Activated CD4-positive, CD25-positive, alpha-beta regulatory T cell treated with anti-CD3 and anti-CD28 coated beads, Interleukin-2, amount 50 U/mL, for 24 hours (primary cell): ENCODE measurements around the gene IRS2.

ENCODE experiments used
- ATAC-seq, 2 donors: fragments of 150-1000 bp; cut with Tn5 transposase; one replicate each; pipeline ENCODE4 v1.10.0; 2021; ENCODE audit warnings: mild to moderate bottlenecking in 1 of 2, moderate library complexity in 1 of 2

The IRS2 gene

DNA sequence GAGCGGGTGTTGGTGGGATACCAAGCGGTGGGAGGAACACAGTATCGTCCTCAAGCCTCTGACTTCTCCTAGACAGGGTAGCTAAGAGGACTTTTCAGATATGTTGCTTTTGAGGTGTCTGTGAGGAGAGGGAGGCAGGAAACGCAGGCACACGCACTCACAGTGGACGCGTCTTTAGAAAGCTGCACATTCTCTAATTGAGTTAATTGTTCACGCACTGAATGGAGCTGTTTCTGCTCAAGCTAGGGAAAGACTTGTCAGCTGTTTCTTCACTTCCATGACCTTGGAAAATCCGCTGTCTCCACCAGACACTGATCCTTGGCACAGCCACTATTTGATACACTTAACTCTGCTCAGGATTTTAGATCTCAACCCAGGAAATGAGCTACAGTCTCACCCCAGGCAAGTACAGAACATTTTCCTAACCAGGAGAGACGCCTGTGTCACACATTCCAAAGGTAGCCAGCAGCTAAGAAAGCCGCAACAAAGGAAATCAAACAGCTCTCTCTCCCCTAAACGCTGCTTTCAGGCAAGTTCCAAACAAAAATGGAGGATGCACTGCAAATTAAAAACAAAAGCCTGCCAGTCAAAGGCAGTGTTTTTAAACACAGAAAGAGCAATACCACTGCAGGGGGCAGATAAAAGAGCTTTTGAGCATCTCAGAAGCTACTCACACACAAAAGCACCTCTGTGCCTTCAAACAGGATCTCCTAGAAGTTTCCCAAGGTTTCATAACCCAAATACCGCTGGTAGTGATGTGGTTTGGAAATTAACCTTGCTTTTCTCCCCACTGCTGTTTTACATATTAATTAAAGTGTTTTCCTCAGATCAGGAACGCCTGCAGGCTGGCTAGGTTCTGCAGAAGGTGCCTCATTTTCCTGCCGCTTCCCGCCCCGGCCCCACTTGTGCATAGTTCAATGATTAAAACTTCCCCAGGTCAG, 57.3 kb downstream of the IRS2 start:
- ATAC-seq: no peak

DNA sequence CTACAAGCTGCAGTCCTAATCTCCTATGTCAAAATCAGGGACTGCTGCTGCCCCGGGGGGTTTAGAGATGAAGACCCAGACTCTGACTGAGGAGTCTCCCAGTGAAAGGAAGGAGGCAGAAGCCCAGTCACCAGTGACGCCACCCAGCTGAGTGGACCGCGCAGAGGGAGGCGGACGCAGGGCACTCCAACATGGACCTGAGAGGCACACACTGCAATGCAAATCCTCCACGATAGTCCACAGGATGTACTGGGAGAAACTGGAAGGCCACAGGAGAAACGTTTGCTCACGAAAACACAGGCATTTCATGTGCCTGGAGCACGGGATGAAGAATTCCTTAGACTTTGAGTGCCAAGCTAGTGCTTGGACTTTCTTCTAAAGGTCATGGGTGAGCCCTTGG, 58.3 kb downstream of the IRS2 start:
- no peak for ATAC-seq

DNA sequence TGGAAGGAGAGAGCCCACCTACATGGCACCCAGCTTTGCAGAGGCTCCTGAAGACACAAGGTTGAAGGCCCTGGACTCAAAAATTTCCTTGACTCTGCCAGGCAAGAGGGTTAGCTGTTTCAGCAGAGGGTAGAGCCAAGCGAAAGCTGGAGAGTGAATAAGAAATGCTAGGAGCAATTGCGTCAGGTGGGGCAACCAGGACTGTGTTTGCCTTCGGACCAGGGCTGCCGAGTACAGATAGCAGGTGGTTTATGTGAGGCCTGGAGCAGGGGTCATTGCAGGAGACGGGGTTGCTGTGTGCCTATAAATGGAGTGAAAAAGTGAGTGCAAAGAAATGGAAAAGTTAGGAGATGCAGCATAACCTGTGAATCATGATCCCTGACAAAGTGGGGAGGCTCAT, 59.1 kb downstream of the IRS2 start:
- ATAC-seq: no peak

DNA sequence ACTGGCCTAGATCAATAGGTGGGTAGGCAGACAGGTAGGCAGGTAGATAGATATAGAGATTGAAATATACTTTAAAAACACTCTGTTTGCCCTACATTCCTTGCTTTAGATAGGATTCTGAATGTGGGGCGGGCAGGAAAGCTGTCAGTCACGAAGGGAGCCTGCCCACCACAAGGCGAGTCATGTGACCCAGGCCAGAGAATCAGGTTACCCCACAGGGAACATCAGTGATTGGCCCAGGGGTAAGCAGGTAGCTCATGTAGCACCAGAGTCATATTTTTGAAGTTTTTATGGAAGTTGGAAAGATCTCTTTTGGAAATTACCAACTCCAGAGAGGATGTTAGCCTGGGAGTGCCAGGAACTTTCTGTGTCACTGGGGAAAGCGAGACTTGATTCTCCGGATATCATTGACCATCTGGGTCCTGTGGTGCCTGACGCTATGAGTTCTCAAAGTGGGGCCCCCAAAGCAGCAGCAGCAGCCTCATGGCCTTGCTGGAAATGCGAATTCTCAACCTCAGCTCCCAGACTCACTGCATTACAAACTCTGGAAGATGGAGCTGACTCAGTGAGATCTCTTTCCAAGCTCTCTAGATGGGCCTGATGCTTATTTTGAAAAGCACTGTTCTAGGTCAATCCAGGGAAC, 60.3 kb downstream of the IRS2 start:
- no peak for ATAC-seq

DNA sequence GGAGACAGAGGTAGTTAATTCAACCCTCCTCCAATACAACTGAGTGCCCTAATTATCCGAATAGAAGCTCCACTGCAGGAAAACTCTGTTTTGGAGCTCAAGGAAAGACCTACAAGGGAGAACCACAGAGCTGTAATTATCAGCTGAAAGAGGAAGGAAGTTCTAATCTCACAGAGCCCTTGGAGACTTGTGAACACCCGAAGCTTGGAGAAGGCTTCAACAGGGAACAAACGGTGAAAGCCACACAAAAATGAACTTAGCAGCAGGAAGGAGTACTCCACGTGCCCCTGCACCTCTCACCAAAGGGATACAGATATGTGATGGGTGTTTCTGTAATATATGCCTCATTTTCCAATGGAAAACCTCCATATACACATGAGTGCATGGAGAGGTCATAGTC, 61.1 kb downstream of the IRS2 start:
- ATAC-seq: no peak

DNA sequence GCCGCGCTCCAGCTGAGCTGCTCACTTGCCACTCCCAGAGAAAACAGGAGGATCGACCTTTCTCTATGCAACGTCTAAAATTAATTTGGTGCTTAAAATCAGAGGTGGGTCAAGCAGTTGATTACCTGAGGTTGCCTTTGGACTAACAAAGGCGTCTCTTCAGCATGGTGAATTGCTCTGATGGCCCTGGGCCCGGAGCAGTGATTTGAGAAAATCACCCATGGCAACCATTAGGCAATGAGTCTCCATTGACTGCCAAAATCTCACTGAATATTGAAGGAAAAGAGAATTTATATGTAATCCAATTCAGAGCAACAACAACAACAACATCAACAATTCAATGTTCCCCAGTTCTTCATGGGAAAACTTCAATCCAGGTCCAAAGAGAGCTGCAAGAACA, 61.8 kb downstream of the IRS2 start:
- ATAC-seq: no peak

DNA sequence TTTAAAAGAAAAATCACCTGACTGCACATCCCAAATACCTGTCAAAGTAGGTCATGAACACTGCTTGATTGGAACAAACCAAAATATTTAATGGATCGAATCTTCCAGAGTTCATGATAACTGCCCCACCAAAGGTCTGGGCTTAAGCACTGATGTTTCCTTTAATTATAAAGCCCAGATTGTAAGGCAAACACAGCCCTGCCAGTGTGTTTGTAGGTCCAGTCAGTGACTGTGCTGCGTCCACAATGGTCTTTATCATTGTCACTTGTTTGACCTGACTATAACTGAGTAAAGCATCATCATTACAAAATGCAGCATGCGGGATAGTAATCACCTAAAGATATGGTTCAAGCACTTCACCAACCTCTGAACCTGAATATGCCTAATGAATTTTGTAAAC, 63.3 kb downstream of the IRS2 start:
- ATAC-seq: no peak

DNA sequence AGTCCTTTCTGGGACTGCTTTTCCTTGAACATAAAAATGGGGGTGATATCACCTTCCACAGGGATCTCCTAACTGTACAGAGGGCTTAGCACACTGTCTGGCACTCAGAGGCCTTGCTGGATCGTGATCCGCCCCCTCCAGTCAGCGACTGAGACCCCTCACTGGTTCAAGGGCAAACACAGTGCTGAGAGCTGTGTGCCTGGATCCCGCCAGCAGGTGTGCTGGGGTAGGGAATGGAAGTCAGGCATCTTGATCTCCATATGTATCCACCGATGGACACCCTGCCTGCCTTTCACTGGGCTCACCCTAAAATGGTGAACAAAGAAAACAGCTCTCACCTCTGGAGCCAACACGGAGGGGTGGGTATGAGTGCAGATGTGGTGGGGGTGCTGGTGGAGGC, 64.3 kb downstream of the IRS2 start:
- no peak for ATAC-seq

DNA sequence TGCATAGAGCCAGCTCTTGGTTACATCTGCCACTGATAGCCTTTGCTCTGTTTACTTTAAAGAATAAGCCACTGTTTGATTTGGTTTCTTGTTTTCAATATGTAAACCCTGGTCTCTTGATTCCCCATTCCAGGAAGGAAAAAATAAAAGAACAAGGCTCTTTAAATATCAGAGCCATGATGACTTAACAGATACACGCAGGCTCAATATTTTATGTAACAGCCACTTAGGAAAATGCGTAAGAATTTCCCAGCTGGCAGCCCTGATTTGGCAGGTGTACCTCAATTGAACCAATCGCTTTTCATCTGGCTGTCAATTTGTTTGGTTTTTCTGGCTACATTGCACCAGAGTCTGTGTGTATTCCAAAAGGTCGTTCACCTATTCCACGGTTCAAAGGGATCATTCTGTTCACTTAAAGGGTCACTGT, 65.6 kb downstream of the IRS2 start:
- ATAC-seq: no peak

DNA sequence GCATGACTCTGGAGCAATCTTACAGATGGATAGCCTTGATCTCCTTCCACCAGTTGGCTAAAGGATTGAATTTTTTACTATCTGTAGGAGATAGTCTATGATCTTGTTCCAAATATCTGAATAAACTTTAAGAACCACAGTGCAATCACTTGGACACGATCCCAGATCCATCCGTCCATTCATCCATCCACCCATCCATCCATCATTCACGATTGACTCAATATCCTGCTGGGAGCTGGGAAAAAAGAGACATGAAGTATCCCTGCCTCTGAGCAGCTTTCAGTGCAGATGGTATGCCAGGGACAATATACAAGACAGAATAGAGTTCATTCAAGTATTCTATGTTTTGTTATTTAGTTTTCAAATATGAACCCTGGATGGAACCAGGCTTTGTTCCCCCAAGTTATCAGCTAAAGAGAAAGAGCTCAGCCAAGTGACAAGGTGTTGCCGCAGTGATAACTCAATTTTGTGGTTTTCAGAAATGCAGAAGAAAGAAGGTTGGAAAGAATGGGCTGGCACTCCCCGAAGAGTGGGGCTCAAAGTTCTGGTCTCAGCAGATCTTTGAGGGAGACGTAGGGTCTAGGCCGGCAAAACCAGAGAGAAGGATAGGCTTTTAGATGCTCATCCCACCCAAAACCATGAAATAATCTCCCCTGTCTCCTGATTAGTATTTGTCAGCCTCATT, 66.3 kb downstream of the IRS2 start:
- ATAC-seq: no peak

DNA sequence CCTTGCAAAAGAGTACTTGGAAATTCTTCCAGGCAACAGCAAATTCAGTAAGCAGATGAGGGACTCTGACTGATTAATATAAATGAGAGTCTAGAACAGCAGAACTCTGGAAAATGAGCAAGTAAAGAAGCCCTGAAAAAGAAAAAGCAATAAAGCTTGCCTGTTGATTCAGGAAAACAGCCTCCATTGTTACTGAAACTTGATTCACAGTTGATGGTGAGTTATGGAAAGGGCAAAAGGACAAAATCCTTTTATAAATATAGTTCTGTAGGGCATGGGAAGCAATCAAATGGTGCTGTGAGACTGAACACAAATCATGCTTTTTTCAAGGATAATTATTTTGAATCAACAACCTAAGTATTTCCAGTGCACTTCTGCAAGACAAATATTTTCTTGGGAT, 67.7 kb downstream of the IRS2 start:
- no peak for ATAC-seq

DNA sequence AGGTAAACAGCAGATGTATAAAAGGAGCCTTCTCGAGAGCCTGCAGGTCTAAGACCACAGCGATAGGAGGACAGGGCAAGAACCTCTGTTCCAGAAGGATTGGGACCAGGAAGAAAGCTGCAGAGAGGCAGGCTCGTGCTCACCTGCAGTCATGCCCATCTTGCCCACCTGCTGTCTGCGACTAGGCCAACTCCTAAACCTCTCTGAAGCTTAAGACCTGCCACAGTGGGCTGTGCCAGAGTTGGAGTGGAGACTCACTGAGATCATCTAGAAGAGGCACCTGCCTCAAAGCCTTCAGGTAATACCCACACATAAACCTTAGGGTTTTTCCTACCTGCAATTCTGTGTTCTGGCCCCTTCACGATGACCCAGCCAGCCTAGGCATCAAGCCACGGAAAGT, 68.7 kb downstream of the IRS2 start:
- ATAC-seq: no peak

DNA sequence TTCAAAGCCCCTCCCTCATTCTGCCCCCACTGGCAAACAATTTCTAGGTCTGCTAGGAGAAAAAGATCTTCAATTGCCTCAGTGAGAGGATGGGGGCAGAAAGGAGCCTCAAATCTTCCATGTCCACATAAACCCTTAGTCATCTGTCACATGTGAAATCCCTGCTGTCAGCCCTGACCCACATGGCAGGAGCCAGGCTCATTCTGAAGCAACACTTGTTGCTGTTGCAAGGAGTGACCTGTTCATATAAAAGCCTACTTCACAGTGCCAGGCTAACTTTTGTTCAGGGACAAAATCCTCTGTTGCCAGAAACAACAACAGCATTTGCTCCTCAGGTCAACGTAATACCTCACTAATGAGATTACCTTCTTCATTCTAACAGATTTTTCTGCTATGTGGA, 70.5 kb downstream of the IRS2 start:
- ATAC-seq: no peak

DNA sequence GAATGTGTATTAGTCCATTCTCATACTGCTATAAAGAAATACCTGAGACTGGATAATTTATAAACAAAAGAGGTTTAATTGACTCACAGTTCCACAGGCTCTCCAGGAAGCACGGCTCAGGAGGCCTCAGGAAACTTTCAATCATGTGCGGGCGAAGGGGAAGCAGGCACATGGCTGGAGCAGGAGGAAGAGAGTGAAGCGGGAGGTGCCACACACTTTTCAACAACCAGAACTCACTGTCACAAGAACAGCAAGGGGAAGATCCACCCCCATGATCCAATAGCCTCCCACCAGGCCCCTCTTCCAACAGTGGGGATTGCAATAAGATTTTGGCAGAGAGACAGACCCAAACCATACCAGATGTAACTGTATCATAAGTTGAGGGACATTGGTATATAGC, 72.7 kb downstream of the IRS2 start:
- ATAC-seq: no peak

DNA sequence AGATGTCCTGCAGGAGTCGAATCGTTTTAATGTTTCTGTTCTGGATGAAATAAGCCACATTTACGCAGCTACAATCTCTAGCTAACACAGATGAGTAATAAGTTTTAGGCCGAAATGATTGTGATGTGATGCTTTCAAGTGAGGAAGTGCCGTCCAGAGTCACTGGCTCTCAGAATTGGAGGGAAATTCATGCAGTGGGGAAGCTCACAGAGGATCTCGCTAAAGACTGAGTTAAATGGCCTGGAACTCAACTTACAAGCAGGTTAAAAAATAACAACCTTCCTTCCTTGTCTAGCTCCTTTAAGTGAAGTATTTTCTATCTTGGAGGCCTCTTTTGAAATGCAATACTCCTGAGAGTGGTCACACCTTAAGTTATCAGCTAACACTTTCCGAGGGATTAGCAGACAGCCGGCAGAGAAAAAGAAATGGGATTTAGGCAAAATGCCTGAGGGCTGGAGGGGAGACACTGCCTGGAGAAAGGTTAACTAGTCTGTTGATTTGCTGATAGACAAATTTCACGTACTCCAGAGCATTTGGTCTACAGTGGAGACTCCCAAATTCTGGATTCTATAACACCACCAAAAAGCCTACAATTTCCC, 74.2 kb downstream of the IRS2 start:
- no peak for ATAC-seq

DNA sequence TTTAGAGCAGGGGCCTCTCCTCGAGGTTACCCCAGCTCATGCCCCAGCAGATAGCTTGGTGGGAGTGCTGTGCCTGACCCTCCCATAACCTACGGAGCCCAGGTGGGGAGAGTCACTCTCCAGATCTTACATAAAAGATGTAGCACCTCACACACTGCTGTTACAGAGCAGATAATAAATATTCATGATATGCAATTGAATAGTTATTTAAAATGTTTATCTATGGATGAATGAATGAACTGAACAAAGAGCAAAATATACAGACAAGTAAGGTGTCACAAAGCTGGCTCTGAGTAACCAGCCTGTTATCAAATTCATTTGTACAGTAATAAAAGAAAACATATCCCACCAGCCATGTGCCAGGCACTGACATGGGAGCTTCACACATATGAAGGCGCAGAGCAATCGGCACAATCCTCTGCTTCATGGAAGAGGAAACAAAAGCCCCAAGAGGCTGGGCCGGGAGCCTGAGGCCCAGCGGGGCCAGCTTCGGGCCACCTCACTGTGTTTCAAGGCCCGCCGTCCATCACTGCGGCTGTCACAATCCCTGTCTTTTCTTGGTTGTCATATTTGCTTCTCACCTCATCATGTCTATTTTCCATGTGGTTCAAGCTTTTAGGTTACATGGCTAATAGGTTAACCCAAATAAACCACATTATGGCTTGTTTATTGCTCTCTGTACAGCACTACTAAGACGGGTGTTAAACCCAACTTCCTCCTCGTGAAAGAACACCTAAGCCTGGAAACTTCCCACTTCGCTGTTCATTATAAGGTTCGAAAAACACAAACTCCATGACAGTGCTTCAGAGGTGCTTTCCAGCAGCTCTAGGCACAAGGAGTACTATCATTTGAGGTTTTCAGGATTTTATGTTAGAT, 78.4 kb downstream of the IRS2 start:
- ATAC-seq: no peak

DNA sequence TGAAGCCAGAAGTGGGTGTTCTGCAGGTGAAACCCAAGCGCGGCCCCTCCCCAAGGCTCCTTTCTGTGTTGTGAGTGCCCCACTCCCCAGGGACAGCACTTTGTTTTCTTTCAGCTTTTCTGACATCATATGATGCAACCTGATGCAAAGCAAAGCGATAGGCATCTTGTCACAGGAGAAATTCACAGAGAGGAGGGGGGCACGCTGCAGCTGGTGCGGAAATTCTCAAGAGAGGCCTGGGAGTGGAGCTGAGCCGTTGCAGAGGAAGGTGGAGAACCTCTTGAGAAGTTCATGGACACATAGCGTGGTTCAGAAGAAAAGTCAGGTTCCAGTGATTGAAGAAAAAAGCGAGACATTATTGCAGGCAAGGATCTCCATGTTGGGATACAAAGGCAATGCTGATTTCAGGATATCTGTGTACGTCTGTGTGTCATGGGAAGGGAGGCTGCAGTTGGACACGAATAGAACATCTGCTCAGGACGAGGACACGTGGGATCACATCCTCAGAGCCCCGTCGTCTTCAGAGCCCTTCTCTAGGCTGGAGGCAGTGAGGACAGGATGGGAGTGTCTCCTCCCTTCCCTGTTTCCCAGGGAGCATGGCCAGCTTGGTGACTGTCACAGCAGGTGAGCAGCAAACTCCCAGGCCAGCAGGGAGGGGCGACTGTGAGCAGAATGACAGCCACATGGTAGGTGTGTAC, 79.2 kb downstream of the IRS2 start:
- ATAC-seq: no peak

DNA sequence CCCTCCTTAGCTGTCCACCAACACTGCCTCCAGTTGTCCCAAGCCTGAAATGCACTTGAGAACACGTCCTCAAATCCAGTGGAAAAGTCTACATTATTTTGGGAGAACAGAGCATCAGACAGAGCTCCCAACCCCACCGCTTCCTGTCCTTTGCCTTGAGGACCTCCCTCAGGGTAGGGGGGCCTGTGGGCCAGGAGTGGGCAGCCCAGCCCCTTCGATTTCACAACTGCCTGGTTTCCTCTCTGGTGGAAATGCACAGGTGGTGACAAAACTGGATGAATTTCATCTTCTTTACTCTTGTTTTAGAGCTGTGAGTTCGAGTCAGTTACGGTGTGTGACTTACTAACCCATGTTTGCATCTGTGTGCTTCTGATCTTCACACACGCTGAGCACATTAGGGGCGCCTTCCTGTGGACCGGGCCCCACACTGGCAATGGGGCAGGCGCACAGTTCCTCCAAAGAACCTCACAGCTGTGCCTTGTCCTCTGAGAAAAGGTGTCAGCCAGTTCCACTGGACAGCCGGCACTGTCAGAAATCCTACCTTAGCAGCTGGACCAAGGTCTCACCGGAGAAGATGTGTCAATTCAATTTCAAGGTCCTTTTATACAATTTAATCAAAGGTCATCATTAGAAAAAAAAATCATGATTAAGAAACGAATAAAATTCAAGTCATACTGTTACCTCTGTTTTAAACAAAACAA, 80.2 kb downstream of the IRS2 start:
- ATAC-seq: no peak

DNA sequence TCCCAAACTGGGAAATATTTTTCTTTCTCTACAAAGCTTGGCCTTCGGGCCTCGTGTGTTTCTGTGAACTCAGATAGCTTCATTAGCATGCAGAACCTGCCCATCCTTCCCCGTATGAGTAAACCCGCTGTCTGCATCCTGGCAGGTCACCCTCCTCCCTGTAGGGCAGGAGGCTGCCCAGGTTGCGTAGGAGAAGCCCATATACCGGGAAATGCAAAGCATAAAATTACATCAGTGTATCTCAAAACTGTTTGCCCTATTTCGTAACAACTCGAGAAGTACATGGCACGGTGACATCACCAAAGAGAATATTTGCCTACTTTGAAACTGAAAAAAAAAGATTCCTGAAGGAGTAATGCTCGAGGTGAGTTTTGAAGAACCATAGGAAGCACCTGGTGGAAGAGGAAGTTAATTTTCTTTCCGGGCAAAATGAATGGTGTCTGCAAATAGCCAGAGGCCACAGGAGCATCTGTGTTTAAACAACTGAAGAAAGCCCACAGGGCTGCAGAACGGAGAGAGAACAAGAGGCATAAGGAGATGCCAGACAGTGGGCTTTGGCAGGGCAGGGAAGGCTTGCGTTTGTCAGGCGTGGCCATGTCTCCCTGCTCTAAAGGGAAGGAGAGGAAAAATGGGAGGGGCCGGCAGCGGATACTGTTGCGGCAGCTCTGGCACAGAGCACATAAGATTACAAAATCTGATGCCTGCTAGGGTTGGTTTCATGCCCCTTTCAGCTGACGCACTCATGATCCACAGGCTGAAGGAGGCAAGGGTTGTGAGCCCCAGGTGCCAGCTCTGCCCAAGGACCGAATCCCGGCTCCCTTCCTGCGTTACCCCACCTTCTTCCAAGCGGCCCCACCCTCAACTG, 81.4 kb downstream of the IRS2 start:
- no peak for ATAC-seq

DNA sequence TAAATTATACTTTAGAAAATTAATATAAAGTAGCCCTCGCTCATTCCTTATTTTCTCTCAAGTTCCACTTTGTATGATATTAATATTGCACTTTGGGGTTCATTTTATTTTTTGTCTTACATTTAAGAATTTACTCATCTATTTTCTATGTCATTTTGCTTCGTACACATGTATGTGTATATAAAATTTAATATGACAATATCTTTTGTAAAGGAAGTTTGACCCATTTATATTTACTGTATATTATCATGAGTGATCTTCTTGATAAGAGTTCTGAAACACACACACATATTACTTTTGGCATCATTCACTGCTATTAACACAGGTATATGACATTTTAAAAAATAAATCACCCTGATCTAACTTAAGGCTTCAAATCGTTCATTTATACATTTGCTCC, 83.1 kb downstream of the IRS2 start:
- no peak for ATAC-seq
